HG02623 (cell line): Measurements from ENCODE around the gene INPP5F.

Experiments used
- ATAC-seq: cut with Tn5 transposase; IDR thresholded peaks from one replicate; pipeline ENCODE4 v1.9.1; 2021; ENCODE audit warnings: moderate library complexity; ENCODE audit not compliant: unreplicated experiment

Gene INPP5F

DNA sequence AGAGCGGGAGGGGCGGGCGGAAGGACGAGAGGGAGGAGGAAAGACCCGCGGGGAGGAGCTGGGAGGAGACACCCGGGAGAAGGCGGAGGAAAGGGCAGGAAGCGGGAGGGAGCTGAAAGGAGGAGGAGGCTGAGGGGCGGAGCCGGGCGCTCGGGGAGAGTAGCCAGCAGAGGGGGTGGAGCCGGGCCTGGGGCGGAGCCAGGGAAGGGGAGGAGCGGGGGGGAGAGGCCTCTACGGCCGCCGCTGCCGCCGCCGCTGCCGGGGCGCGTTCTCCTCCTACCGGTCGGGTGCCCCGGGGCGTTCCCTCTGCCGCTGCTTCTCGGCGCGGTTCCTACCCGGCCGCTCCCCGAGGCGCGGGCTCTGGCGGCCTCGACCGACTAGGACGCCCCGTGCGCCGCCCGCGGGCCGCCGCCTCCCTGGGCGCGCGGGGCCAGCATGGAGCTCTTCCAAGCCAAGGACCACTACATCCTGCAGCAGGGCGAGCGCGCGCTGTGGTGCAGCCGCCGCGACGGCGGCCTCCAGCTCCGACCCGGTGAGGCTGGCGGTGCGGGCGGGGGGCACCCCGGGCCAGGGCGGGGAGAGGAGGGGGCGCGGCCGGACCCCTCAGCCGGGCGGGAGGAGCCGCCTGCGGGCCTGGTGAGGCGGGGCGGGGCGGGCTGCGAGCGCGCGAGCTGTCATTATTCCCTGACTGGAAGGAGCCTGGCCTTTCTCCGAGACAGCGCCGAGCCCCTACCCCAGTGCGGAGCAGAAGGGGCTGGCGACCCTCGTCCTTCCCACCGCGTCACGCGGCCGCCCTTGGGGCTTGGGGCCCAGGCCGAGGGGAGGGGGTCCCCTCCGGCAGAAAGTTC, at the start of gene INPP5F:
Gene INPP5F (plus strand): TSS at position 223 of the 848 bp plus-strand sequence. CDS start 213 bp downstream, at position 436.
- ATAC-seq: peak; percentile 86

DNA sequence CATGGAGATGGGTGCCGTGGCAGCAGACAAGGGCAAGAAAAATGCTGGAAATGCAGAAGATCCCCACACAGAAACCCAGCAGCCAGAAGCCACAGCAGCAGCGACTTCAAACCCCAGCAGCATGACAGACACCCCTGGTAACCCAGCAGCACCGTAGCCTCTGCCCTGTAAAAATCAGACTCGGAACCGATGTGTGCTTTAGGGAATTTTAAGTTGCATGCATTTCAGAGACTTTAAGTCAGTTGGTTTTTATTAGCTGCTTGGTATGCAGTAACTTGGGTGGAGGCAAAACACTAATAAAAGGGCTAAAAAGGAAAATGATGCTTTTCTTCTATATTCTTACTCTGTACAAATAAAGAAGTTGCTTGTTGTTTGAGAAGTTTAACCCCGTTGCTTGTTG, 48.7 kb upstream of the INPP5F start:
- ATAC-seq: no peak

GRCh38 chr10:119677904-119678755, 47.7 kb upstream of the INPP5F start:
- no peak for ATAC-seq

- ATAC-seq: no peak
These were observed 46.4 kb upstream of the INPP5F start for GRCh38 chr10:119679480-119679829.

DNA sequence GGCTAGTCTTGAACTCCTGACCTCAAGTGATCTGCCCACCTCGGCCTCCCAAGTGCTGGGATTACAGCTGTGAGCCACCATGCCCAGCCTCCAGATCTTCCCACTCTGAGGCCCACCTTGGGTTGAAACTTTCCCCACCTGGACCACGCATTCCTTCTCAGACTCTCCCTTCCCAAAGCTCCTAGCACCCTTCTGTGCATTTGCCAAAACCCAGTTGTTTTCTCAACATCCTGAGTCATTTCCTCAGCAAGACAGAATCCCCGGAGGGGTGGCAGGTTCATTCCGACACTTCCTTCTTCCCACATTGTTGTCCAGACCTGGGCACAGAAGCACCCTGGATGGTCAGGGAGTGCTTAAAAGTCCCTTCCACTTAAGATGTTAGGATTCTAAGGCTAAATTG, 45.8 kb upstream of the INPP5F start:
- no peak for ATAC-seq

- ATAC-seq: no peak
These were observed 45.2 kb upstream of the INPP5F start for GRCh38 chr10:119680650-119681081.

DNA sequence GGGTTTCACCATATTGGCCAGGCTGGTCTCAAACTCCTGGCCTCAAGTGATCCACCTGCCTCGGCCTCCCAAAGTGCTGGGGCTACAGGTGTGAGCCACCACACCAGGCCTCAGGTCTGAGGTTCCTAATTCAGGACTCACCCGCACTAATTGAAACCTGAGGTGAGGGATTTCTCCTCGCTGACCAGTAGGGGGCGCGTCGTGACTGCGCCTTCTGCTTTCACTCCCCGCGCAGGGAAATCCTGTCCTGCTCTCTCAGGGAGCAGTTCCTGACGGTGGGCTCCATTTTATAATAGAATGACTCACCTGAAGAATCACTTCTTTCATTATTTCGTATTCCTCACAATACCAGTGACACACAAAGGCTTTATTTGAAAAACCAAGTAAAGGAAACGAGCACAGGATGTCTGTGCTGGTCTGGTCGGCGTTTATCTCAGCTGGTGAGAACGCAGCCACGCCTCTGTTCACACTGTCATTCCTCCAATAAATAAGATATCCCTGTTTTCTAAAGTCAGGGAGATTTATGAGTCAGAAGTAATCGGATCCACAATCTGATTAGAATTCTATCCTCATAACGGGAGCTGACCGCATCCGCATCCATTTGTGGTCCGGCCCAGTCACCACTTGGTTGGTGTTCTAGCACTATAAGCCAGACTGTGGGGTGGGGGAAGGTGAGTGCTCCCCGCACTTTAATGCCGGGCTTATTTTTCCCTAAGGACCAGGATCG, 39.2 kb upstream of the INPP5F start:
- ATAC-seq: peak; percentile 88

DNA sequence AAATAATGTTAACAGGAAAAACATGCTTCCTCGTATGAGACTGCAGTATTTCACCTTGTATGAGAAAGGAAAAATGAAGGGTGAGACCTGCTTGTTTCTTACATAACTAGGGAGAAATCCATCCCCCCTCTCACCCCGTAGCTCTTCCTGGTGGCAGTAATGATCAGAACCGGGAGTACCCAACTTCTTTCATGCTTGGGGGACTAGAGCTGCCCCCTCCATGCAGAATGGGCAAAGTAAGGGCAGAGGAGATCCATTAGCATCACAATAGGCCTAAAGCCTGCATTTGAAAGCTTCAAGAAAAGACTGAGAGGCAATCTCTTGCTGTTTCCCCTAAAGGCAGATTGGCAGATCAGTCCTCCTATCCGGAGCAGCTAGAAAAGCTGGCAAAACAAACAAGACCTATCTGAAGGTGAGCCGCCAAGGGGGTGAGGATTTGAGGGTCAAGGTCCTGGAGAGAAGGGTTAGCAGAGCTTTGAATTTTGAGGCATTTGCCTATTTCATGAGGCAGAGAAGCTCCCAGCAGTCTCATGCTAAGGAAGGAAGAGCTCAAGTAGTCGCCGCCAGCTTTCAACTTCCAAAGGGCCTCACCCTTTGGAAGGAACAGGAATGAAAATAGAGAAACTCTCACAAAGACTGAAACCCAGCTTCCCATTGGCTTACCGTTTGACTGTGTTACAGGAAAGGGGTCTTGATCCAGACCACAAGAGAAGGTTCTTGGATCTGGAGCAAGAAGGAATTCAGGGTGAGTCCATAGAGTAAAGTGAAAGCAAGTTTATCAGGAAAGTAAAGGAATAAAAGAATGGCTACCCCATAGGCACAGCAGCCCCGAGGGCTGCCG, 38.4 kb upstream of the INPP5F start:
- no peak for ATAC-seq

- ATAC-seq: no peak
These were observed 37.8 kb upstream of the INPP5F start for GRCh38 chr10:119688033-119688508.

- ATAC-seq: no peak
These were observed 36.8 kb upstream of the INPP5F start for GRCh38 chr10:119689016-119689580.

DNA sequence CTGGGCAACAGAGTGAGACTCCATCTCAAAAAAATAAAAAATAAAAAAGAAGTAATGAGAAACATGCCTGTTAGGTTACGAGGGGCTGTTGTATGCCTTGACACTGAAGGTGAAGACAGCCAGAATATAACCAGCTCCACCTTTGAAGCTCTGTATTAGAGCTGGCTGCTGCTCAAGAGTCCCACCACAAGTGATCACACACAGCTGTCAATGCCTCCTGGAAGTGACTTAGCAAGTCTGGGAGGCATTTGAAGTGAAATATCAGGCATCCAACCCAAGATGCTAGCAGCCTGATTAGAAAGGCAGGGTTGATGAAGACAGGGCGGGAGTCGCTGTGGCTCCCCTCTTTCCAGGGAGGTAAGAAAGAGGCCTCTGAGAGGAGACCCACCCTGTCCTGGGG, 34.1 kb upstream of the INPP5F start:
- ATAC-seq: no peak

DNA sequence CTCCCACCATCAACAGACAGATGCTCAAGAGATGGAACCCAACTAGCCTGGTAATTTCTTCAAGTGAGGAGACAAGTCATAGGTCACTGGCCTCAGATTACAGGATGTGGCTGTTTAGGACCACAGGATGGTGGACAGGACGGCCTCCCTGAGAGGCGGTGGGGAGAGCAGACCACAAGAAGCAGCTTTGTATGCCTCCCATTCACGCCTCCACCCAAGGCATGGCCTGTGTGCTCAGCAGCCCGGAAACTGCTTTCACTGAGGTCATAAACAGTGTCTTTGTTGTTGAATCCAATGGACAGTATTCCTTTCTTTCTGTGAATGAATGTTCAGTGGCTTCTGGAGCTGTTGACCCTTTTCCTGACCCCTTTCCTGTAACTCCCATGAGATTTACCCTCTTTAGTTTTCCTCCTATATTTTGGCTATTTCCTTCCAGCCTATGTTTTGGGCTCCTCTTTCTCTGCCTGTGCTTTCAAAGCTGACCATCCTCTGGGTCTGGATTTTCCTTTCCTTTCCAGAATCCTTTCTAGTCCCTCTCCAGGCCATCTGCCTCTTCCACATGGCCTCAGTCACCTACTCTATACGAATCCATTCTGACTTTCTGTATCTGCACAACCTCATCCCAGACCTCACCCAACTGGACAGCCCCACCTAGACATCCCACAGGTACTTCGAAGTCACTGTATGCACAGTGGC, 32.4 kb upstream of the INPP5F start:
- no peak for ATAC-seq

GRCh38 chr10:119694608-119695007, 31.2 kb upstream of the INPP5F start:
- no peak for ATAC-seq

GRCh38 chr10:119700321-119700954, 25.4 kb upstream of the INPP5F start:
- ATAC-seq: peak; percentile 31

DNA sequence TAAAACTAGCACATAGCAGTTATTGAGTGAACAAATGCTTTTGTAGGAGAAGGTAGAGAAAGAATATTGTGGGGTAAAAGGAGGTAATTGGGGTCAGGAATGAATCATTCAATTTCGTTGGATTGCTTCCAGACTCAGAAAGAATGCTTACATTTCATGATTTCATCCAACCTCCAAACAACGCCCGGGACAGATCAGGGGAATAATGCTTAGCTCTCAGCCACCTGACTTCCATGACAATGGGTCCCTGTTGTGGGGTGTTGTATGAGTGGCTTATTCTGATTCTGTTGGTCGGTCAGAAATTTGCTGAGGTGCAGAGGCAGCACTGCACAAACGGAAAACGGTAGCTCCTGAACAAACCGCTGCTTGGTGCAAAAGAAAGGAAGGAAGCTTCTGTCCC, 24.0 kb upstream of the INPP5F start:
- no peak for ATAC-seq

DNA sequence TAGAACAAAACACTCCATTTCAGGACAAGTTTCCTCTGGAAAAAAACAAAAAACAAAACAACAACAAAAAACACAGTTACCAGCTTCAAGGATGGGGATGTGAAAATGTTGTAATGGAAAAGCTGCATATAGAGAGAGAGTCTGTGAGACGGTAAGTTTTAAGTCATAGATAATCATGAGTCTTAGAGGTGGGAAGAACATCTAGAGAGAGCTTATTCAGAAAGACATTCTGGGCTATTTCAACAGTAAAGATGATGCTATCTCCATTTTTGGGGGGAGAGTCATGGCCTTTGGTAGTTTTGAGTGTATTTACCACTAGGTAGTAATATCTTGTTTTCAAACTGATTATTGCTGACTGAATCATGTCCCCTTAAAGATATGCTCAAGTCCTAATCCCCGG, 23.3 kb upstream of the INPP5F start:
- no peak for ATAC-seq

DNA sequence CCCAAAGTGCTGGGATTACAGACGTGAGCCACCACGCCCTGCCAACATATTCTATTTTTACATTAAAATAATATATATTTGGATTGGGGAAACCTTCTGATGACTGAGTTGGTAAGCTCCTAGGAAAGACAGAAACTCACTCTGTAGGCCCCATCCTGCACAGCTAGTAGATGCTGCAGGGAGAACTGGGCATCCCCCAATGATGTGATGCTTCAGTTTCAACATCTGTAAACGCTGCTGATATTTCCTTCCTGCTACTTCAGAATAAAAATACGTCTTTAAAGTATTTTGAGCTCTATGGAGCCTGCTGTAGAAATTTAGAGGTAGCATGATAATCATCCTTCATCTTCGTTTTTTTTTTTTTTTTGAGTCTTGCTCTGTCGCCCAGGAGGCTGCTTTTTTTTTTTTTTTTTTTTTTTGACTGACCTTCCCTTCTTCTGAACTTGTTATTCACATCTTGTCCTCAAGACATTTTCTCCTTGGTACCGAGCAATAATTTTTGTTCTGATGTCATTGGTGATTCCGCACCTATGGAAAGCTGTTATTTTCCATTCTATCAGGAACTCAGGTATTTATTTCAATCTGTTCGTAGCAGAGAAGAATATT, 21.8 kb upstream of the INPP5F start:
- ATAC-seq: no peak

DNA sequence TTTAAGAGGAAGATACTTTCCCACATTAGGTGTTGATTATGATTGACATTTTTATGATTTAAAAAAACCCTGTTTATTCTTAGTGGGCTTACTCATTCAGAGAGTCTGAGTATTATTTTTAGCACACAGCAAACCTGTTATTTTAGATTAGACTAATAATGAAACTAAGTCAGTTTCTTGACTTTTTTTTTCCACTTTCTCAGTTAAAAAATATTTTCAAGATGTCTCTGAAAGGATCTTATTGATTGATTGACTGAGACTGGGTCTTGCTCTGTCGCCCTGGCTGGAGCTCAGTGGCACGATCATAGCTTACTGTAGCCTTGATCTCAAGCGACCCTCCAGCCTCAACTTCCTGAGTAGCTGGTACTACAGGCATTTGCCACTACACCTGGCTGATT, 20.4 kb upstream of the INPP5F start:
- peak; percentile 46 for ATAC-seq
